Right atrium auricular region (tissue), 2 donors: ENCODE data around the gene RARG. TPM values are rescaled to one million over a fixed set of nuclear protein-coding genes. Genes with fewer than 3 reads are reported as not detected.
A peak's percentile ranks its signal among the peaks of the same experiment; 100 is the strongest.

Source experiments
- DNase-seq: peaks from one replicate; pipeline ENCODE4 v3.0.0-alpha.2; 2019; ENCODE audit warnings: low spot score
- H3K27ac ChIP-seq, 2 donors: fragments of 200-600 bp; sonication (generic); 1 replicate in 1 of 2; 2 replicates in 1 of 2; pipeline ENCODE4 v1.5.1; 2016 to 2019
- H3K27me3 ChIP-seq, 2 donors: fragments of 200-600 bp; sonication (generic); one replicate each; pipeline versions ENCODE4 v1.5.1 to v1.6.0; 2017 to 2019
- H3K36me3 ChIP-seq: fragments of 200-600 bp; sonication (generic); one replicate; pipeline ENCODE4 v1.5.1; 2016
- H3K4me1 ChIP-seq, 2 donors: fragments of 200-600 bp; sonication (generic); one replicate each; pipeline versions ENCODE4 v1.5.1 to v1.6.0; 2017 to 2019
- H3K4me3 ChIP-seq, 2 donors: fragments of 200-600 bp; sonication (generic); 1 replicate in 1 of 2; 2 replicates in 1 of 2; pipeline ENCODE4 v1.5.1; 2017 to 2019; ENCODE audit warnings: mild to moderate bottlenecking in 1 of 2, moderate library complexity in 1 of 2
- H3K9me3 ChIP-seq, 2 donors: fragments of 200-600 bp; sonication (generic); one replicate each; pipeline ENCODE4 v1.5.1; 2019
- total RNA-seq, 2 donors: library from RNA; depleted of rRNA; stranded (reverse); fragments of >200 nt; gene quantifications; one replicate each; pipeline ENCODE4 v1.1.0, GENCODE V29; 2016
- TF ChIP-seq, protein P1 (sequence below), 2 donors: fragments of 200-600 bp; sonication (generic); IDR thresholded peaks; one replicate each; pipeline ENCODE4 v1.5.1; 2019; ENCODE audit warnings: antibody characterized with exemption in 2 of 2

Gene RARG
- total RNA-seq, 2 donors from 2014 or later, result 14.8 to 15.0 TPM

DNA sequence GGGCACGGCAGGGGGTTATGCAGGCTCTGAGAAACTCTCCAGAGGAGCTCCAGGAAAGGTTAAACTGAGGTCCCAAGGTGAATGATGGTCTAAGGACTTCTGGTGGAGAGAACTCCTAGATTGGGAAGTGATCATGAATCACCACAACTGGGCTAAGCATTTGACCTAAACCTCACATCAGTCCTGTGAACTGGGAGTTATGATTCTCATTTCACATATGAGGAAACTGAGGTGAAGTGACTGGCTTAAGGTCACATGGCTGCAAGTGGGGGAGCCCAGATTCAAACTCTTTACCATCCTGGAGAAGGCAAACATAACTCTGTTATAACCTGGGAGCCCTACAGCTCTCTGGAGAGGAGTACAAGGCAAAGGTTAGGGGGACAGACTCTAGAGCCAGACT, 4.2 kb downstream of the RARG start:
- H3K4me1 ChIP-seq, result peaks cover 0 to 48% of the 10 kb centered on the region in 2 donors
- H3K27ac ChIP-seq, result no peak overlapping the region

DNA sequence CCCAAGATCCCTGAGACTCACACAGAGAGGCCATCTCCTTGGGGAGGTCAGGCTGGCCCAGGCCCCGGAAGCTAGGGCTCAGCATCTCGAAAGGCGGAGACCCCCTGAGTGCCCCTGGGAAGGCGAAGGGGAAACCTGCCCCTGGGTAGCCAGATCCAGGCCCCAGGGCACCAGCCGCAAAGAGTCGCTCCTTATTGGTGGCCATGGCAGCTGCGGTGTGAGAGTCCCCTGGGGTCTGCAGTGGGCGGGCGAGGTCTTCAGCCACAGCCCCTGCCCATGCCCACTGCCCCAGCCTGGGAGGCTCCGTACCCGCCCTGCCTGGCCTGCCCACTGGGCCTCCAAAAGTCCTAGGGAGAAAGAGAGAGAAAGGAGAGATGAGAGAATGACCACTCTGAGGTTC, 4.7 kb downstream of the RARG start:
- H3K4me1 ChIP-seq, result peaks cover 0 to 48% of the 10 kb centered on the region in 2 donors
- no peak overlapping the region for H3K27ac ChIP-seq
- no peak for DNase-seq
- H3K9me3 ChIP-seq, result no peaks in the 10 kb centered on the region
- TF ChIP-seq, protein P1, sequence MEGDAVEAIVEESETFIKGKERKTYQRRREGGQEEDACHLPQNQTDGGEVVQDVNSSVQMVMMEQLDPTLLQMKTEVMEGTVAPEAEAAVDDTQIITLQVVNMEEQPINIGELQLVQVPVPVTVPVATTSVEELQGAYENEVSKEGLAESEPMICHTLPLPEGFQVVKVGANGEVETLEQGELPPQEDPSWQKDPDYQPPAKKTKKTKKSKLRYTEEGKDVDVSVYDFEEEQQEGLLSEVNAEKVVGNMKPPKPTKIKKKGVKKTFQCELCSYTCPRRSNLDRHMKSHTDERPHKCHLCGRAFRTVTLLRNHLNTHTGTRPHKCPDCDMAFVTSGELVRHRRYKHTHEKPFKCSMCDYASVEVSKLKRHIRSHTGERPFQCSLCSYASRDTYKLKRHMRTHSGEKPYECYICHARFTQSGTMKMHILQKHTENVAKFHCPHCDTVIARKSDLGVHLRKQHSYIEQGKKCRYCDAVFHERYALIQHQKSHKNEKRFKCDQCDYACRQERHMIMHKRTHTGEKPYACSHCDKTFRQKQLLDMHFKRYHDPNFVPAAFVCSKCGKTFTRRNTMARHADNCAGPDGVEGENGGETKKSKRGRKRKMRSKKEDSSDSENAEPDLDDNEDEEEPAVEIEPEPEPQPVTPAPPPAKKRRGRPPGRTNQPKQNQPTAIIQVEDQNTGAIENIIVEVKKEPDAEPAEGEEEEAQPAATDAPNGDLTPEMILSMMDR (IDR thresholded peaks at IDR 0.05), result no peak
- H3K36me3 ChIP-seq, result no peaks in the 10 kb centered on the region
- no peaks in the 10 kb centered on the region for H3K27me3 ChIP-seq
- no peak overlapping the region for H3K4me3 ChIP-seq

More for the DNA sequence above, 4.2 kb downstream of the RARG start:
- DNase-seq, result no peak
- no peaks in the 10 kb centered on the region for H3K36me3 ChIP-seq
- no peaks in the 10 kb centered on the region for H3K27me3 ChIP-seq
- H3K4me3 ChIP-seq, result no peak overlapping the region
- TF ChIP-seq, protein P1 (IDR thresholded peaks at IDR 0.05), result no peak
- no peaks in the 10 kb centered on the region for H3K9me3 ChIP-seq

DNA sequence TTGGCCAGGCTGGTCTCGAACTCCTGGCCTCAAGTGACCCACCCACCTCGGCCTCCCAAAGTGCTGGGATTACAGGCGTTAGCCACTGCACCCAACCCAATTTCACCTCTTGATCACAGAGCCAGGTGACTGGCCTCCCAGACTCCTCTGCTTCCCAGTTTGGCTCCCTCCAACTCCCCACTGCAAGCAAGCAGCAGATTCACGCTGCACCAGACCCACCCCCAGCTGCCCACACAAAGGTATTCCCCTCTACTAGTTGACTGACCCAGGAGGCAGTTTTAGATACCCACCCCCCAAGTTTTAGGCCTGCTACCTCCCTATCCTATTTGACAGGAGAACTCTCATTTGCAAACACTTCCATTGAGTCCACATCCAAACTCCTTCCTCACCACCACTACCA, 5.2 kb downstream of the RARG start:
- Histone ChIP-seq H3K9me3 (no peaks in the 10 kb centered on the region), H3K27me3 (no peaks in the 10 kb centered on the region), H3K36me3 (no peaks in the 10 kb centered on the region), H3K4me3 (no peak overlapping the region), H3K4me1 (peaks cover 0 to 50% of the 10 kb centered on the region in 2 donors), H3K27ac (no peak overlapping the region)
- no peak for DNase-seq
- TF ChIP-seq, protein P1 (IDR thresholded peaks at IDR 0.05), result no peak

DNA sequence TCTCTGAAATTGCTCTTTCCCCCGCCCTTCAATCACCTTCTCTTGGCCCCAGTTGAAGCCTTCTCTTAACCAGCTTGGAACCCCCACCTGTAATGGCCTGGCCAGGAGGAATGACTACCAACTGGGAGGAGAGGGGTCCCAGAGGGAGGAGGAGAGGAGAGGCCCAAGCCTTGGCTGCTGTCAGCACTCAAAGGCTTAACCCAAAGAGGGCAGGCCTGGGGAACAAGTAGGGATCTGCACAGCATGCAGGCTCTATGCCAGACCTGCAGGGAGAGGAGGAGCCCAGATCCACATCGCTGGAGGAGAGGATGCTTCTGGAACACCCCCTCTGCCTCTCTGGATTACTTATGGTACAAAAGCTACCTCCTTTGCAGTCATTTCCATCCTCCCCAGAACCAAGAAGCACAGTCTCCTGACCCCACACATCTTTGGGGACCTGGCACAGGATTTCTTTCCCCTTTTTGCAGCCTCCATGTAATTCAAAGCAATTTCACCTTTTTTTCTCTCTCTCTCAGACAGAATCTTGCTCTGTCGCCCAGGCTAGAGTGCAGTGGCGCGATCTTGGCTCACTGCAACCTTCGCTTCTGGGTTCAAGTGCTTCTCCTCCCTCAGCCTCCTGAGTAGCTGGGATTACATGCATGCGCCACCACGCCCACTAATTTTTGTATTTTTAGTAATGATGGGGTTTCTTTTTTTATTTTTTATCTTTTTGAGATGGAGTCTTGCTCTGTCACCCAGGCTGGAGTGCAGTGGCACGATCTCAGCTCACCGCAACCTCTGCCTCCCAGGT, 6.2 kb downstream of the RARG start:
- TF ChIP-seq, protein P1 (IDR thresholded peaks at IDR 0.05), result no peak
- DNase-seq, result no peak
- H3K9me3 ChIP-seq, result no peaks in the 10 kb centered on the region
- no peaks in the 10 kb centered on the region for H3K27me3 ChIP-seq
- no peak overlapping the region for H3K27ac ChIP-seq
- peaks cover 0 to 41% of the 10 kb centered on the region in 2 donors for H3K4me1 ChIP-seq
- no peak overlapping the region for H3K4me3 ChIP-seq
- no peaks in the 10 kb centered on the region for H3K36me3 ChIP-seq

DNA sequence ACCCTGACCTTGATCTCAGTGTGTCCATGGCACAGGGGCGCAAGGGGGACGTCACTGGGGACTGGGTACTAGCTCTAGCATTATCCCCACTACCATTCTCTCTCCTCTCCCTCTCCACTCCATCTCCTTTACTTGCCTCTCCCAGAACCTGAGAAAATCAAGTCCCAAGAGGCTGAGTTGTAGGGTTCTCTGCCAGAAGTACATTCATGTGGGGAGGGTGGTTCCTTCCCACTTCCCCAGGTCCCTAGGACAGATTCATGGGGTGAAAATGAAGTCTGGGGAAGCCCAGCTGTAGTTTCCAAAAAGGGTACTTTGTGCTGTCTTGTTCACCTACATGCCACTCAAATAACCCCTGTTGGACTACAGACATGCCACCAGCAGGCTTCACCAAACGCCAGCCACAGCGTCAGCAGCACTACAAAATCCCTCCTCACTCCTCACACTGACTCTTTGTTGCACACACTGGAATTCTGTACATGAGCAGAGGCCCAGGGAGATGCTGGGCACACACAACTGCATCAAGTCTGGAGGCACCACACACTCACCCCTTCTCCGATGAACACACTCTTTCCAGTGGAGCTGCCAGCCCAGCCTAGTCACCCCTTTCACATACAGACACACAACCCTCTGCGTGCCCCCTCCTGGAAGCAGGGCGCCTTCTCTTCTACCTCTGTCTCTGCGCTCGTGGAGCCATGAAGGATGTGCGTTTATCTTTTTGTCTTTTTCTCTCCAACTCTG, 6.9 kb downstream of the RARG start:
- no peak for DNase-seq
- Histone ChIP-seq H3K36me3 (no peaks in the 10 kb centered on the region), H3K9me3 (no peaks in the 10 kb centered on the region), H3K4me1 (peaks cover 0 to 33% of the 10 kb centered on the region in 2 donors), H3K27me3 (no peaks in the 10 kb centered on the region), H3K27ac (peak overlapping the region in 1 of 2 donors; percentile 96), H3K4me3 (no peak overlapping the region)
- TF ChIP-seq, protein P1 (IDR thresholded peaks at IDR 0.05), result no peak
